GM21619 (cell line): Measurements from ENCODE around the gene KCNK15.

Experiments used
- ATAC-seq: cut with Tn5 transposase; IDR thresholded peaks from one replicate; pipeline ENCODE4 v1.9.1; 2021; ENCODE audit not compliant: unreplicated experiment

The KCNK15 gene

GRCh38 chr20:44733341-44734069 lies 12.2 kb upstream of the KCNK15 start:
- ATAC-seq, result no peak

- ATAC-seq, result no peak
Observed at GRCh38 chr20:44734938-44735337, 10.7 kb upstream of the KCNK15 start.

GRCh38 chr20:44735816-44736169 lies 9.9 kb upstream of the KCNK15 start:
- no peak for ATAC-seq

GRCh38 chr20:44736170-44737021 lies 9.3 kb upstream of the KCNK15 start:
- no peak for ATAC-seq

- no peak for ATAC-seq
Observed at GRCh38 chr20:44737116-44737515, 8.5 kb upstream of the KCNK15 start.

- ATAC-seq, result peak; percentile 50
Observed at GRCh38 chr20:44738813-44739477, 6.7 kb upstream of the KCNK15 start.

GRCh38 chr20:44739942-44740341 lies 5.7 kb upstream of the KCNK15 start:
- no peak for ATAC-seq

GRCh38 chr20:44742304-44743079 lies 3.2 kb upstream of the KCNK15 start:
- ATAC-seq, result no peak

GRCh38 chr20:44743080-44743701 lies 2.5 kb upstream of the KCNK15 start:
- ATAC-seq, result no peak

GRCh38 chr20:44743916-44744655 lies 1.6 kb upstream of the KCNK15 start:
- no peak for ATAC-seq

GRCh38 chr20:44745122-44745597 lies 505 bp upstream of the KCNK15 start:
- ATAC-seq, result no peak

GRCh38 chr20:44746367-44747165 lies 901 bp downstream of the KCNK15 start:
- no peak for ATAC-seq

GRCh38 chr20:44747166-44748004 lies 1.7 kb downstream of the KCNK15 start:
- ATAC-seq, result no peak

- no peak for ATAC-seq
Observed at GRCh38 chr20:44748005-44748370, 2.3 kb downstream of the KCNK15 start.

GRCh38 chr20:44750081-44750805 lies 4.6 kb downstream of the KCNK15 start:
- ATAC-seq, result no peak

GRCh38 chr20:44752099-44752931 lies 6.7 kb downstream of the KCNK15 start:
- ATAC-seq, result no peak

GRCh38 chr20:44754554-44754953 lies 8.9 kb downstream of the KCNK15 start:
- no peak for ATAC-seq
